ENCODE results near the gene SLC39A11. TPM values are rescaled to one million over a fixed set of nuclear protein-coding genes. Genes with fewer than 3 reads are reported as not detected.

The SLC39A11 gene
- total and polyA plus RNA-seq, 2 donors (not counting 1 experiment from before 2014, with no cell fraction given) = 12.7 to 27.4 TPM

DNA sequence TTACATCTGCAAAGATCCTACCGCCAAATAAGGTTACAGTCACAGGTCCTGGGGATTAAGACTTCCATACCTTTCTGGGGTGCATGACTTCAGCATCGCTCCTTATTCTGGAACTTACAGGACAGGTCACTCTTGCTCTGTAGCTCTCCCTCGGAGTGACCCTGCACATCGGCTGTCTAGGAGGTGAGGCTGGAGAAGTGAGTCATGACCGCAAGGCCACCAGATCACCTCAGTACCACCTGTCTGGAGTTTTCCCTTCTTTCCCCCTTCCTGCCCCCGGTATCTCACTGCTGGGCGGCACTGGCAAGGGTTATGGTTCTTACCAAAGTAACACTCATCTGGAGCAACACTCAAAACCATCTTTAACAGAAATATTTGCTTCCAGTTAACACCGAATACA is 374.8 kb downstream of the SLC39A11 start:
- H3K4me2 ChIP-seq (ENCODE audit: extremely low read depth, insufficient read depth, low read length) = no peak overlapping the region
- no peak overlapping the region for H3K27ac ChIP-seq (ENCODE audit: insufficient read depth, low read length)
- H3K4me3 ChIP-seq (replicated peaks in 1 of 4; ENCODE audit: control extremely low read depth in 1 of 4, insufficient read depth in 1 of 4, low read depth in 3 of 4, low read length in 4 of 4) = no peak overlapping the region
- H3K9me3 ChIP-seq (ENCODE audit: control insufficient read depth, insufficient read depth, low read depth, low read length) = no peaks in the 10 kb centered on the region
- DNase-seq (ENCODE audit: low read depth in 2 of 2) = peak in 1 of 2 donors; percentile 23
- H3K9ac ChIP-seq (ENCODE audit: insufficient read depth, low read length) = no peak overlapping the region
- H3K79me2 ChIP-seq (ENCODE audit: control insufficient read depth, insufficient read depth, low read length) = no peaks in the 10 kb centered on the region
- H3K27me3 ChIP-seq (ENCODE audit: control insufficient read depth, insufficient read depth, low read length) = no peaks in the 10 kb centered on the region
- H2AFZ ChIP-seq (ENCODE audit: low read length) = no peak overlapping the region
- TF ChIP-seq EZH2 (IDR thresholded peaks at IDR 0.05; ENCODE audit: low read length, missing control alignments) = no peak
- TF ChIP-seq, protein P1, sequence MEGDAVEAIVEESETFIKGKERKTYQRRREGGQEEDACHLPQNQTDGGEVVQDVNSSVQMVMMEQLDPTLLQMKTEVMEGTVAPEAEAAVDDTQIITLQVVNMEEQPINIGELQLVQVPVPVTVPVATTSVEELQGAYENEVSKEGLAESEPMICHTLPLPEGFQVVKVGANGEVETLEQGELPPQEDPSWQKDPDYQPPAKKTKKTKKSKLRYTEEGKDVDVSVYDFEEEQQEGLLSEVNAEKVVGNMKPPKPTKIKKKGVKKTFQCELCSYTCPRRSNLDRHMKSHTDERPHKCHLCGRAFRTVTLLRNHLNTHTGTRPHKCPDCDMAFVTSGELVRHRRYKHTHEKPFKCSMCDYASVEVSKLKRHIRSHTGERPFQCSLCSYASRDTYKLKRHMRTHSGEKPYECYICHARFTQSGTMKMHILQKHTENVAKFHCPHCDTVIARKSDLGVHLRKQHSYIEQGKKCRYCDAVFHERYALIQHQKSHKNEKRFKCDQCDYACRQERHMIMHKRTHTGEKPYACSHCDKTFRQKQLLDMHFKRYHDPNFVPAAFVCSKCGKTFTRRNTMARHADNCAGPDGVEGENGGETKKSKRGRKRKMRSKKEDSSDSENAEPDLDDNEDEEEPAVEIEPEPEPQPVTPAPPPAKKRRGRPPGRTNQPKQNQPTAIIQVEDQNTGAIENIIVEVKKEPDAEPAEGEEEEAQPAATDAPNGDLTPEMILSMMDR (conservative IDR thresholded peaks at IDR 0.05 in 1 of 2, IDR thresholded peaks at IDR 0.05 in 1 of 2; ENCODE audit: low read depth in 1 of 2, low read length in 2 of 2) = no peak
- no peaks in the 10 kb centered on the region for H3K4me1 ChIP-seq (ENCODE audit: control insufficient read depth, extremely low read depth, insufficient read depth, low read length)
- no peaks in the 10 kb centered on the region for H4K20me1 ChIP-seq (ENCODE audit: control insufficient read depth, extremely low read depth, insufficient read depth, low read length)
- H3K36me3 ChIP-seq (ENCODE audit: control insufficient read depth, insufficient read depth, low read length) = no peaks in the 10 kb centered on the region

DNA sequence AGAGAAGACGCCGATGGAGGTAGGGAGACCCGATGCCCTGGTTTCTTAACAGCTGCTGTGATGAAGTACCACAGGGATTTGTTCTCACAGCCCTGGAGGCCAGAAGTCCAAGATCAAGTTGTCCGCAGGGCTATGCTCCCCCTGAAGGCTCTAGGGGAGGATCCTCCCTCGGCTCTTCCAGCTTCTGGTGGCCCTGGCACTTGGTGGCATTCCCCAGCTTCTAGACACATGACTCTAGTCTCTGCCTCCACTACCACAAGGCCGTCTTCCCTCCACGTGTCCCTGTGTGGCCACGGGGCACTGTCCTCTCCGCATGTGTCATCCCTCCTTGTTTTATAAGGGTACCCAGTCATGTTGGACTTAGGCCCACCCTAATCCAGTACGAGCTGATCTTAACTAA is 375.2 kb downstream of the SLC39A11 start:
- TF ChIP-seq, protein P1 (conservative IDR thresholded peaks at IDR 0.05 in 1 of 2, IDR thresholded peaks at IDR 0.05 in 1 of 2; ENCODE audit: low read depth in 1 of 2, low read length in 2 of 2) = no peak
- TF ChIP-seq EZH2 (IDR thresholded peaks at IDR 0.05; ENCODE audit: low read length, missing control alignments) = no peak
- H3K9ac ChIP-seq (ENCODE audit: insufficient read depth, low read length) = no peak overlapping the region
- no peak for DNase-seq (ENCODE audit: low read depth in 2 of 2)

DNA sequence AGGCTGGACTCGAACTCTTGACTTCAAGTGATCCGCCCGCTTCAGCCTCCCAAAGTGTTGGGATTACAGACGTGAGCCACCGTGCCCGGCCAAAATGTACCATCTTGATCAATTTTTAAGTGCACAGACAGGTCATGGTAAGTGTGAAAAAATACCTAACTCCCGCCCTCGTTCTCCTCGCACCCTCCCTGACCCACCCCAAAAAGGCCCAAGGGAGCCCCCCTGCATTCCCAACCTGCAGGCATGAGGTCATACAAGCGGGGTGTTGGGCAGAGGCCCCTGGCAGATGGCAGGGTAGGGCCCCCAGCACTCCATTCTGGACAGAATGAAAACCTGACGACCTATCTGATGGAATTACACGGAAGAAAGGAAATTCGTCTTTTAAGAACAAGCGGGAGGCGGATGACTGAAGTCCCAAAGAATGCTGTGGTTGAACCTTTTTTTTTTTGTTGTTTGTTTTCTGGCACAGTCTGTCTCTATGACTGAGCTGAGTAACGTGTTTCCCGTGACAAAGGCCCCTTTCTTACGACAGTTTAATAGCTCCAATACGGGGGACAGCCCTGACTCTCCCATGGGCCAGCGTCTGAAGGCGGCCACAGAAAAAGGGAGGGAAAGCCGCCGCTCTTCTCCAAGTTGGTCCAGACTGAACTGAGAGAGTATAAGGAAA is 376.4 kb downstream of the SLC39A11 start:
- Histone ChIP-seq H3K27me3 (ENCODE audit: control insufficient read depth, insufficient read depth, low read length) (no peaks in the 10 kb centered on the region), H3K9me3 (ENCODE audit: control insufficient read depth, insufficient read depth, low read depth, low read length) (no peaks in the 10 kb centered on the region), H3K36me3 (ENCODE audit: control insufficient read depth, insufficient read depth, low read length) (no peaks in the 10 kb centered on the region), H3K4me1 (ENCODE audit: control insufficient read depth, extremely low read depth, insufficient read depth, low read length) (no peaks in the 10 kb centered on the region), H3K27ac (ENCODE audit: insufficient read depth, low read length) (peak overlapping the region; percentile 66), H3K4me2 (ENCODE audit: extremely low read depth, insufficient read depth, low read length) (no peak overlapping the region), H4K20me1 (ENCODE audit: control insufficient read depth, extremely low read depth, insufficient read depth, low read length) (no peaks in the 10 kb centered on the region), H3K9ac (ENCODE audit: insufficient read depth, low read length) (no peak overlapping the region), H2AFZ (ENCODE audit: low read length) (no peak overlapping the region), H3K4me3 (replicated peaks in 1 of 4; ENCODE audit: control extremely low read depth in 1 of 4, insufficient read depth in 1 of 4, low read depth in 3 of 4, low read length in 4 of 4) (no peak overlapping the region), H3K79me2 (ENCODE audit: control insufficient read depth, insufficient read depth, low read length) (no peaks in the 10 kb centered on the region)
- TF ChIP-seq, protein P1 (conservative IDR thresholded peaks at IDR 0.05 in 1 of 2, IDR thresholded peaks at IDR 0.05 in 1 of 2; ENCODE audit: low read depth in 1 of 2, low read length in 2 of 2) = no peak
- TF ChIP-seq EZH2 (IDR thresholded peaks at IDR 0.05; ENCODE audit: low read length, missing control alignments) = no peak
- DNase-seq (ENCODE audit: low read depth in 2 of 2) = peak; percentile 96 to 97

More for the DNA sequence above, 375.2 kb downstream of the SLC39A11 start:
- H3K27ac ChIP-seq (ENCODE audit: insufficient read depth, low read length) = no peak overlapping the region
- H3K36me3 ChIP-seq (ENCODE audit: control insufficient read depth, insufficient read depth, low read length) = no peaks in the 10 kb centered on the region
- no peak overlapping the region for H2AFZ ChIP-seq (ENCODE audit: low read length)
- no peak overlapping the region for H3K4me3 ChIP-seq (replicated peaks in 1 of 4; ENCODE audit: control extremely low read depth in 1 of 4, insufficient read depth in 1 of 4, low read depth in 3 of 4, low read length in 4 of 4)
- H4K20me1 ChIP-seq (ENCODE audit: control insufficient read depth, extremely low read depth, insufficient read depth, low read length) = no peaks in the 10 kb centered on the region
- no peaks in the 10 kb centered on the region for H3K9me3 ChIP-seq (ENCODE audit: control insufficient read depth, insufficient read depth, low read depth, low read length)
- H3K4me2 ChIP-seq (ENCODE audit: extremely low read depth, insufficient read depth, low read length) = no peak overlapping the region
- no peaks in the 10 kb centered on the region for H3K4me1 ChIP-seq (ENCODE audit: control insufficient read depth, extremely low read depth, insufficient read depth, low read length)
- no peaks in the 10 kb centered on the region for H3K79me2 ChIP-seq (ENCODE audit: control insufficient read depth, insufficient read depth, low read length)
- H3K27me3 ChIP-seq (ENCODE audit: control insufficient read depth, insufficient read depth, low read length) = no peaks in the 10 kb centered on the region

Measured in fibroblast of lung (primary cell).